Retinal pigment epithelial cell (primary cell): ENCODE results near the gene SH3GL3.

ENCODE experiments used
- DNase-seq: peaks from one replicate; pipeline ENCODE4 v3.0.0-alpha.2; 2010; ENCODE audit warnings: low read depth
- H3K4me3 ChIP-seq: 2 replicates; pipeline ENCODE4 v1.5.1; 2011; ENCODE audit warnings: mild to moderate bottlenecking, low read length, control low read depth, moderate library complexity
- CTCF ChIP-seq: conservative IDR thresholded peaks from 2 replicates; pipeline ENCODE4 v1.5.1; 2011; ENCODE audit warnings: low read depth, low read length, control low read depth, inconsistent platforms

Gene SH3GL3

GRCh38 chr15:83585601-83586335, 138.6 kb downstream of the SH3GL3 start:
- no peak overlapping the region for H3K4me3 ChIP-seq
- TF ChIP-seq CTCF, result no peak
- no peak for DNase-seq

- TF ChIP-seq CTCF, result no peak
- DNase-seq, result no peak
- no peak overlapping the region for H3K4me3 ChIP-seq
Observed at GRCh38 chr15:83587091-83587490, 139.9 kb downstream of the SH3GL3 start.

GRCh38 chr15:83588441-83588840, 141.3 kb downstream of the SH3GL3 start:
- DNase-seq, result no peak
- no peak for TF ChIP-seq CTCF
- no peak overlapping the region for H3K4me3 ChIP-seq

- no peak for TF ChIP-seq CTCF
- no peak for DNase-seq
- no peak overlapping the region for H3K4me3 ChIP-seq
Observed at GRCh38 chr15:83592370-83593040, 145.4 kb downstream of the SH3GL3 start.

- no peak for DNase-seq
- no peak for TF ChIP-seq CTCF
- H3K4me3 ChIP-seq, result no peak overlapping the region
Observed at GRCh38 chr15:83595191-83595590, 148.1 kb downstream of the SH3GL3 start.

GRCh38 chr15:83598031-83598430, 150.9 kb downstream of the SH3GL3 start:
- H3K4me3 ChIP-seq, result no peak overlapping the region
- no peak for TF ChIP-seq CTCF
- no peak for DNase-seq

- no peak for TF ChIP-seq CTCF
- no peak for DNase-seq
- H3K4me3 ChIP-seq, result no peak overlapping the region
Observed at GRCh38 chr15:83602021-83602420, 154.9 kb downstream of the SH3GL3 start.
